Activated B cell treated with CpG ODN at 0.5 μM for 24 hours (primary cell): ENCODE measurements around the gene FAM8A1. TPM values are rescaled to one million over a fixed set of nuclear protein-coding genes. Genes with fewer than 3 reads are reported as not detected.

Experiments
- ATAC-seq: fragments of 200-7000 bp; cut with Tn5 transposase; one replicate; pipeline ENCODE4 v1.10.0; 2021; ENCODE audit warnings: low read depth, mild to moderate bottlenecking, moderate library complexity
- CTCF ChIA-PET: fragments of 350-600 bp; sonication (Branson Sonifier 250); formaldehyde crosslinking; loops from one replicate; lab custom pipeline; 2021; ENCODE audit warnings: antibody characterized with exemption; lab: Charles Lee
- POLR2A ChIA-PET: fragments of 350-600 bp; sonication (Branson Sonifier 250); formaldehyde crosslinking; loops from one replicate; lab custom pipeline; 2021; ENCODE audit warnings: antibody characterized with exemption; lab: Charles Lee
- DNase-seq: peaks from one replicate; pipeline ENCODE4 v3.0.0; 2022
- H3K27ac Mint-ChIP-seq: one replicate; pipeline ENCODE4 v1.8.0; 2020; ENCODE audit warnings: mixed read lengths
- H3K27me3 Mint-ChIP-seq: one replicate; pipeline ENCODE4 v1.8.0; 2021; ENCODE audit warnings: mixed read lengths
- H3K36me3 Mint-ChIP-seq: one replicate; pipeline ENCODE4 v1.8.0; 2021; ENCODE audit warnings: low read depth, mixed read lengths
- H3K4me1 Mint-ChIP-seq: one replicate; pipeline ENCODE4 v1.8.0; 2021; ENCODE audit warnings: mixed read lengths
- H3K4me3 Mint-ChIP-seq: one replicate; pipeline ENCODE4 v1.8.0; 2020; ENCODE audit warnings: mild to moderate bottlenecking, mixed read lengths
- H3K9me3 Mint-ChIP-seq: one replicate; pipeline ENCODE4 v1.8.0; 2020; ENCODE audit warnings: mixed read lengths
- CTCF ChIP-seq: fragments of 200-600 bp; IDR thresholded peaks from one replicate; pipeline ENCODE4 v1.8.0; 2022; ENCODE audit warnings: antibody characterized with exemption, mild to moderate bottlenecking
- intact Hi-C: fragments of 100-400 bp; cut with micrococcal nuclease; formaldehyde crosslinking; loops from one replicate; pipeline ENCODE4 v1.15.1; 2024
- total RNA-seq: library from RNA; stranded (reverse); gene quantifications from 2 replicates; pipeline ENCODE4 v1.2.3, GENCODE V29; 2022

Gene FAM8A1
- total RNA-seq, 1 donor from 2014 or later, result 3.0 TPM

DNA sequence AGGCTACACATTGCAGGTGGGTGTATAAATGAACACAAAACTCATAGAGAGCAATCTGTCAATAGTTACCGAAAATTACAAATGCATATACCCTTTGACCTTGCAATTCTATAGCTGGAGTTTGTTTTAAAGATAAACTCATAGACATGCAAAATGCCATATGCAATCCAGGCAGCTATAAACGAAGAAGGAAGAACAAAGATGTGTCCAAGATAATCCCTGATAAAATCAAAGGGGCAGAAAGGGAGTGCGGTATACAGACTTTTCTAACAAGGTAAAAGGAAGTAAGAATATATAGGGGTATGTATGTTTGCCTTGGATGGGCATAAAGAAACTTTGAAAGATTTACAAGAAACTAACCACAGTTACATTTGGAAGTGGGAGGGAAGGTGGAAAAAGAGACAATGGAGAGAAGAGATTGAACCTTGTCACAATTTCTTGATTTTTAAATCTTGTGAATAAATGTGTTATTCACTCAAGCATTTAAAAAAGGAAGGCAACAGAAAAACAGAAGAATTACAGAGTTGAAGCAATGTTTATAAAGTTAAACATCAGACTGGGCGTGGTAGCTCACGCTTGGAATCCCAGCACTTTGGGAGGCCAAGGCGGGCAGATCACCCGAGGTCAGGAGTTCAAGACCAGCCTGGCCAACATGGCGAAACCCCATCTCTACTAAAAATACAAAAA is 29.9 kb downstream of the FAM8A1 start:
- ChIA-PET POLR2A (no interaction called here), CTCF (no interaction called here)
- Mint-ChIP-seq H3K4me1 (peaks cover 35% of the 10 kb centered on the region), H3K4me3 (no peak overlapping the region), H3K36me3 (peaks cover 80% of the 10 kb centered on the region), H3K27me3 (no peaks in the 10 kb centered on the region), H3K27ac (peak overlapping the region; percentile 9), H3K9me3 (no peaks in the 10 kb centered on the region)
- intact Hi-C loops, result no loop called here
- no peak for ATAC-seq
- no peak for DNase-seq
- TF ChIP-seq CTCF, result no peak

DNA sequence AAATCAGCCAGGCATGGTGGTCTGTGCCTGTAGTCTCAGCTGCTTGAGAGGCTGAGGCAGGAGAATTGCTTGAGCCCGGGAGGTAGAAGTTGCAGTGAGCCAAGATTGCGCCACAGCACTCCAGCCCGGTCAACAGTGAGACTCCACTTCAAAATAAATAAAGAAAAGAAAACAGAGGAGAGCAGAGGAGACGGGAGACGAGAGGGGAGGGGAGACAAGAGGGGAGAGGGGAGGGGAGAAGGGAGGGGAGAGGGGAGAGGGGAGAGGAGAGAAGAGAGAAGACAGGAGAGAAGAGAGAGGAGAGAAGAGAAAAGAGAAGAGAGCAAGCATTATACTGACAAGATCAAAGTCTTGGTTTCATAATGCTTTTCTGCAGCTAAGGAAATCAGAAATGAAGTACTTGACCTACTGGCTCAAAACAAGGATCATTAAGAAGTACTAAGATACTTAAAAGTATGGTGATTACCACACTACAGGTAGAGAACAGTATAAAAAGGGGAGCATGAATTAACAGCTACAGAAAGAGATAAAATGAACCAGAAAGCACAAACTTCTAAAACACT is 30.5 kb downstream of the FAM8A1 start:
- H3K9me3 Mint-ChIP-seq, result no peaks in the 10 kb centered on the region
- H3K4me1 Mint-ChIP-seq, result peaks cover 35% of the 10 kb centered on the region
- intact Hi-C loops, result no loop called here

DNA sequence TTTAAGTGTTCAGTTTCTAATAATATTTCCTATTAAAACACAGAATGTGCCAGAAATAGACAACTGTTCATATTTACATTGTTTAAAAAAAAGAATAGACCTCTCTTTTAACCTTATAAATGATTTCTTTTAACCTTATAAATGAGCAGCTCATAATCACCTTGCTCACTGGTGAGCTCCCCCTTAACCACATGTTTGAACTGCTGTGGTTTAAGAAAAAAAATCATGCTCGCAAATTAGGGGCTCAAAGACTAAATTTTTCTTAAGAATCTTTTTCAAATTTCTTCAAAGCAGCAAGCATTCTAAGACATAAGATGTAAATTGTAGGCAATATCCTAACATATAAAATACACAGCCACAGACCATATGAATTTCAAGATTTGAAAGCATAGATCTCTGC is 32.8 kb downstream of the FAM8A1 start:
- ChIA-PET POLR2A (no interaction called here), CTCF (no interaction called here)
- Mint-ChIP-seq H3K9me3 (no peaks in the 10 kb centered on the region), H3K36me3 (peaks cover 83% of the 10 kb centered on the region), H3K27ac (peak overlapping the region; percentile 38), H3K27me3 (no peaks in the 10 kb centered on the region), H3K4me3 (no peak overlapping the region), H3K4me1 (peaks cover 35% of the 10 kb centered on the region)
- DNase-seq (no peak), ATAC-seq (no peak)
- intact Hi-C loops, result no loop called here
- TF ChIP-seq CTCF, result no peak

More for the DNA sequence above, 30.5 kb downstream of the FAM8A1 start:
- CTCF ChIA-PET, result no interaction called here
- Mint-ChIP-seq H3K27me3 (no peaks in the 10 kb centered on the region), H3K36me3 (peaks cover 78% of the 10 kb centered on the region), H3K27ac (no peak overlapping the region), H3K4me3 (no peak overlapping the region)
- DNase-seq, result no peak
- ATAC-seq, result no peak
- no peak for TF ChIP-seq CTCF
- POLR2A ChIA-PET, result no interaction called here

- H3K36me3 Mint-ChIP-seq, result peaks cover 85% of the 10 kb centered on the region
- CTCF ChIA-PET, result interaction anchor here (0.8 kb wide), 1 partner anchor 170 kb away, joined by 3 read pairs; no protein-coding TSS in a partner anchor
- H3K27me3 Mint-ChIP-seq, result no peaks in the 10 kb centered on the region
- H3K4me1 Mint-ChIP-seq, result peaks cover 34% of the 10 kb centered on the region
- H3K4me3 Mint-ChIP-seq, result no peak overlapping the region
- no peak for TF ChIP-seq CTCF
- peak overlapping the region; percentile 38 for H3K27ac Mint-ChIP-seq
- intact Hi-C loops, result no loop called here
- no peak for DNase-seq
- H3K9me3 Mint-ChIP-seq, result no peaks in the 10 kb centered on the region
- POLR2A ChIA-PET, result interaction anchor here (0.7 kb wide), 1 partner anchor 17 kb away, joined by 3 read pairs; no protein-coding TSS in a partner anchor
- no peak for ATAC-seq
Measured at GRCh38 chr6:17633465-17634188, 33.5 kb downstream of the FAM8A1 start.

- no peak for TF ChIP-seq CTCF
- peaks cover 87% of the 10 kb centered on the region for H3K36me3 Mint-ChIP-seq
- H3K9me3 Mint-ChIP-seq, result no peaks in the 10 kb centered on the region
- DNase-seq (no peak), ATAC-seq (no peak)
- intact Hi-C loops, result no loop called here
- ChIA-PET CTCF (interaction anchor here (0.6 kb wide), 1 partner anchor 35 kb away, joined by 3 read pairs; no protein-coding TSS in a partner anchor), POLR2A (no interaction called here)
- no peaks in the 10 kb centered on the region for H3K27me3 Mint-ChIP-seq
- no peak overlapping the region for H3K4me3 Mint-ChIP-seq
- peaks cover 16% of the 10 kb centered on the region for H3K4me1 Mint-ChIP-seq
- H3K27ac Mint-ChIP-seq, result no peak overlapping the region
Measured at GRCh38 chr6:17635568-17635967, 35.5 kb downstream of the FAM8A1 start.
